Measurements from ENCODE around the gene UACA. TPM values are rescaled to one million over a fixed set of nuclear protein-coding genes. Genes with fewer than 3 reads are reported as not detected.

Gene UACA
- total RNA-seq, 4 donors from 2014 or later: 63.9 to 119 (median 92.4) TPM

- intact Hi-C loops (cut with DNase I): no loop called here
These were observed 120.1 kb downstream of the UACA start for GRCh38 chr15:70643106-70643782.

GRCh38 chr15:70636540-70637165 is 126.7 kb downstream of the UACA start:
- Histone ChIP-seq H3K9me3 (no peaks in the 10 kb centered on the region), H3K4me3 (replicated peaks in 1 of 3) (no peak overlapping the region), H3K36me3 (no peaks in the 10 kb centered on the region), H3K4me1 (no peaks in the 10 kb centered on the region), H3K27me3 (no peaks in the 10 kb centered on the region), H3K27ac (no peak overlapping the region)
- no peak for DNase-seq
- TF ChIP-seq, protein P1, sequence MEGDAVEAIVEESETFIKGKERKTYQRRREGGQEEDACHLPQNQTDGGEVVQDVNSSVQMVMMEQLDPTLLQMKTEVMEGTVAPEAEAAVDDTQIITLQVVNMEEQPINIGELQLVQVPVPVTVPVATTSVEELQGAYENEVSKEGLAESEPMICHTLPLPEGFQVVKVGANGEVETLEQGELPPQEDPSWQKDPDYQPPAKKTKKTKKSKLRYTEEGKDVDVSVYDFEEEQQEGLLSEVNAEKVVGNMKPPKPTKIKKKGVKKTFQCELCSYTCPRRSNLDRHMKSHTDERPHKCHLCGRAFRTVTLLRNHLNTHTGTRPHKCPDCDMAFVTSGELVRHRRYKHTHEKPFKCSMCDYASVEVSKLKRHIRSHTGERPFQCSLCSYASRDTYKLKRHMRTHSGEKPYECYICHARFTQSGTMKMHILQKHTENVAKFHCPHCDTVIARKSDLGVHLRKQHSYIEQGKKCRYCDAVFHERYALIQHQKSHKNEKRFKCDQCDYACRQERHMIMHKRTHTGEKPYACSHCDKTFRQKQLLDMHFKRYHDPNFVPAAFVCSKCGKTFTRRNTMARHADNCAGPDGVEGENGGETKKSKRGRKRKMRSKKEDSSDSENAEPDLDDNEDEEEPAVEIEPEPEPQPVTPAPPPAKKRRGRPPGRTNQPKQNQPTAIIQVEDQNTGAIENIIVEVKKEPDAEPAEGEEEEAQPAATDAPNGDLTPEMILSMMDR (IDR thresholded peaks at IDR 0.05): no peak
- WGBS, 2 donors: 77 to 82% methylated on average over 5 of the region's 5 CpGs
- intact Hi-C loops (cut with DNase I): no loop called here

More at GRCh38 chr15:70643106-70643782, 120.1 kb downstream of the UACA start:
- Histone ChIP-seq H3K9me3 (no peaks in the 10 kb centered on the region), H3K27ac (no peak overlapping the region), H3K4me1 (peaks cover 0 to 9% of the 10 kb centered on the region in 2 donors), H3K36me3 (no peaks in the 10 kb centered on the region), H3K4me3 (replicated peaks in 1 of 3) (no peak overlapping the region), H3K27me3 (no peaks in the 10 kb centered on the region)
- 87 to 90% methylated on average over 8 of the region's 8 CpGs for WGBS, 2 donors
- TF ChIP-seq, protein P1 (IDR thresholded peaks at IDR 0.05): no peak
- TF ChIP-seq POLR2A (IDR thresholded peaks at IDR 0.05): no peak
- DNase-seq: no peak

- Histone ChIP-seq H3K27ac (no peak overlapping the region), H3K4me1 (no peaks in the 10 kb centered on the region), H3K27me3 (no peaks in the 10 kb centered on the region), H3K36me3 (no peaks in the 10 kb centered on the region), H3K4me3 (replicated peaks in 1 of 3) (no peak overlapping the region), H3K9me3 (no peaks in the 10 kb centered on the region)
- intact Hi-C loops (cut with DNase I): no loop called here
- TF ChIP-seq, protein P1 (IDR thresholded peaks at IDR 0.05): no peak
- no peak for TF ChIP-seq POLR2A (IDR thresholded peaks at IDR 0.05)
- no peak for DNase-seq
- WGBS, 2 donors: 97 to 98% methylated on average over 2 of the region's 2 CpGs
These were observed 127.5 kb downstream of the UACA start for GRCh38 chr15:70635895-70636294.

GRCh38 chr15:70633991-70634390 is 129.4 kb downstream of the UACA start:
- Histone ChIP-seq H3K9me3 (no peaks in the 10 kb centered on the region), H3K27me3 (no peaks in the 10 kb centered on the region), H3K4me3 (replicated peaks in 1 of 3) (no peak overlapping the region), H3K27ac (no peak overlapping the region), H3K4me1 (no peaks in the 10 kb centered on the region), H3K36me3 (no peaks in the 10 kb centered on the region)
- DNase-seq: no peak
- intact Hi-C loops (cut with DNase I): no loop called here
- WGBS, 2 donors: 89 to 90% methylated on average over 7 of the region's 7 CpGs
- no peak for TF ChIP-seq POLR2A (IDR thresholded peaks at IDR 0.05)

DNA sequence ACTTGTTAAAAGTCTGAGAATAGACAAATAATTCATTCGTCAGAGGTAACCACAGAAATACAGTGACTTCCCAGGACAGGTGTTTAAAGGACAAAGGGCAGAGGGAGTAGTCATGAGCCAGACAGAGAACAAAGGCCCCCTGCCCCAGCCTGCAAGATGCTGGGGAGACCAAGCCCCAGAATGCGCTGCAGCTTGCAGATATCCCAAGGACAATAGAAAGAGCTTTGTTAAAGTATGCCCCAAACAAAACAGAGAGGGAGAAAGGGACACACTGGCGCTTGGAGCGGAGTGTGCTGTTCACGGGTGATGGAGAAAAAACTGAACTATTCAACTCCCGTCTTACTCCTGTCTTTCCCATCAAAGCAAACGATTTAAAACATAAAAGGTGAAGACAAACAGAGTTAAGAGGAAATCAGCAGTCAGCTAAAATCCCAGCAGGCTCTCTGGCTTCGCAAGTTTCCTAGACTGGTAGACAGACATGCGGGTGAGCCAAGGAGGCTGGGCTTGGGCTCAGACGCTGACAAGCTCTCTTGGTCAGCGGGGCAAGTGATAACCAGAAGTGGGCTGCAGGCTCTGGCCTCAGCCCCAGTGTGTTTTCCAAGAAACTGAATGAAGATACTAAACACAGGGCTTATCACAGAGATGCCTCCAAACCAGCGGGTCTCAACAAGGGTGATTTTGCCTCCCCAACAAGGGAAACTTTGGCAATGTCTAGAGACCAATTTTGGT is 130.1 kb downstream of the UACA start:
- intact Hi-C loops (cut with DNase I): no loop called here
- DNase-seq: peak in 1 of 2 donors; percentile 7
- H3K36me3 ChIP-seq: no peaks in the 10 kb centered on the region
- WGBS, 2 donors: 45 to 53% methylated on average over 12 of the region's 12 CpGs
- no peak overlapping the region for H3K4me3 ChIP-seq (replicated peaks in 1 of 3)
- TF ChIP-seq POLR2A (IDR thresholded peaks at IDR 0.05): no peak
- TF ChIP-seq, protein P1 (IDR thresholded peaks at IDR 0.05): no peak
- no peaks in the 10 kb centered on the region for H3K27me3 ChIP-seq
- H3K4me1 ChIP-seq: no peaks in the 10 kb centered on the region
- H3K9me3 ChIP-seq: no peaks in the 10 kb centered on the region
- H3K27ac ChIP-seq: no peak overlapping the region

Data from thyroid gland (tissue), 4 donors.